A549 (cell line): ENCODE results near the gene AAGAB. TPM values are rescaled to one million over a fixed set of nuclear protein-coding genes. Genes with fewer than 3 reads are reported as not detected.
"Not testable (repeated sequence)": the region's sequence is repeated elsewhere in the genome, so short reads cannot be mapped to it uniquely, and the experiment has no call there.

Experiments used
- ATAC-seq, 2 experiments: fragments of 200-7000 bp in 1 of 2; fragments of >200 bp in 1 of 2; cut with Nextera tagmentation in 1 of 2; cut with Tn5 transposase in 1 of 2; 3 replicates each; pipeline versions ENCODE4 v1.8.0 to v1.9.1; 2018 to 2020; ENCODE audit warnings: mild to moderate bottlenecking in 1 of 2, moderate library complexity in 1 of 2
- CTCF ChIA-PET: fragments of 300-600 bp; sonication (Branson Sonifier 250); formaldehyde crosslinking; extraction: SDS; loops from one replicate; lab custom pipeline; 2021; ENCODE audit warnings: antibody characterized with exemption, inconsistent platforms; lab: Yijun Ruan, JAX
- POLR2A ChIA-PET: fragments of 350-600 bp; formaldehyde crosslinking; extraction: SDS; loops from one replicate; lab custom pipeline; 2021; ENCODE audit warnings: antibody characterized with exemption, inconsistent platforms; lab: Yijun Ruan, JAX
- DNase-seq, 2 experiments: peaks; one replicate each; pipeline versions ENCODE4 v3.0.0 to v3.0.0-alpha.2; 2011 to 2016; ENCODE audit warnings: low read depth in 1 of 2, low spot score in 1 of 2
- FAIRE-seq: peaks from 2 replicates; lab custom pipeline; 2011; peaks lifted over from hg19 to GRCh38; lab: Jason Lieb, UNC
- H3K27ac ChIP-seq, 2 experiments: fragments of >200 bp; sonication (Bioruptor Twin); formaldehyde crosslinking; 3 replicates each; pipeline ENCODE4 v1.5.1; 2016 to 2017
- H3K4me1 ChIP-seq: fragments of >200 bp; sonication (Bioruptor Twin); formaldehyde crosslinking; 3 replicates; pipeline ENCODE4 v1.6.1; 2016
- H3K4me2 ChIP-seq: fragments of >200 bp; sonication (Bioruptor Twin); formaldehyde crosslinking; 3 replicates; pipeline ENCODE4 v1.6.1; 2016
- H3K4me3 ChIP-seq: fragments of >200 bp; sonication (Bioruptor Twin); formaldehyde crosslinking; 3 replicates; pipeline ENCODE4 v1.5.1; 2016
- H3K9me3 ChIP-seq: fragments of >200 bp; sonication (Bioruptor Twin); formaldehyde crosslinking; 3 replicates; pipeline ENCODE4 v1.6.1; 2016
- CEBPB ChIP-seq, 2 experiments: fragments of >200 bp in 1 of 2; sonication (Bioruptor Twin) in 1 of 2; formaldehyde crosslinking in 1 of 2; IDR thresholded peaks; 2 replicates each; pipeline ENCODE4 v1.6.1; 2012 to 2016
- CTCF ChIP-seq: fragments of >200 bp; sonication (Bioruptor Twin); formaldehyde crosslinking; IDR thresholded peaks from 3 replicates; pipeline ENCODE4 v1.5.1; 2016
- GATA3 ChIP-seq: IDR thresholded peaks from 2 replicates; pipeline ENCODE4 v1.6.1; 2012; ENCODE audit warnings: borderline replicate concordance
- HDAC2 ChIP-seq: fragments of 200-600 bp; sonication (generic); IDR thresholded peaks from 2 replicates; pipeline ENCODE4 v1.6.1; 2016
- HEYL ChIP-seq: fragments of 250-450 bp; sonication (Bioruptor Pico); IDR thresholded peaks from 2 replicates; pipeline ENCODE4 v1.8.0; 2021; ENCODE audit warnings: mild to moderate bottlenecking, moderate library complexity
- JUN ChIP-seq, 2 experiments: fragments of >200 bp; sonication (Bioruptor Twin); formaldehyde crosslinking; IDR thresholded peaks; 2 replicates in 1 of 2; 3 replicates in 1 of 2; pipeline ENCODE4 v1.6.1; 2016 to 2017
- MYC ChIP-seq: IDR thresholded peaks from 2 replicates; pipeline ENCODE4 v1.6.1; 2012; ENCODE audit warnings: mild to moderate bottlenecking, inconsistent platforms, low read length, improper control_type of control experiment, borderline replicate concordance
- POLR2AphosphoS2 ChIP-seq: conservative IDR thresholded peaks from 2 replicates; pipeline ENCODE4 v1.6.1; 2012; ENCODE audit warnings: low read length, improper control_type of control experiment, inconsistent platforms
- RARB ChIP-seq: fragments of 250-450 bp; sonication (Bioruptor Pico); IDR thresholded peaks from 2 replicates; pipeline ENCODE4 v1.8.0; 2021; ENCODE audit warnings: mild to moderate bottlenecking, moderate library complexity
- REST ChIP-seq: fragments of 200-600 bp; sonication (generic); IDR thresholded peaks from 2 replicates; pipeline ENCODE4 v1.6.1; 2016; ENCODE audit warnings: antibody characterized with exemption, mild to moderate bottlenecking, moderate library complexity
- RNF2 ChIP-seq: fragments of 200-600 bp; sonication (generic); IDR thresholded peaks from 2 replicates; pipeline ENCODE4 v1.6.1; 2016; ENCODE audit warnings: low read depth, mild to moderate bottlenecking, antibody characterized with exemption, moderate library complexity, borderline replicate concordance
- TP53 ChIP-seq: fragments of 250-450 bp; sonication (Bioruptor Pico); IDR thresholded peaks from 2 replicates; pipeline ENCODE4 v1.5.0; 2021; ENCODE audit warnings: mild to moderate bottlenecking, moderate library complexity
- WGBS: methylation state at CpG from one replicate; pipeline ENCODE4 v1.1.6; 2017; ENCODE audit errors: missing lambda C conversion rate; 5-methylcytosine and 5-hydroxymethylcytosine counted together
- polyA plus RNA-seq, 4 experiments: library from polyadenylated mRNA; depleted of rRNA in 3 of 4; stranded (reverse); fragments of >200 nt; fragmentation: RNase III in 1 of 4; extraction: RNeasy Plus Mini Kit Qiagen cat#74134 plus additional on column Dnase treatment in 1 of 4; gene quantifications; 2 replicates in 3 of 4; 3 replicates in 1 of 4; pipeline ENCODE4 v1.2.3, GENCODE V29; 2011 to 2017
- TF ChIP-seq, protein P1 (sequence below): fragments of >200 bp; sonication (Bioruptor Twin); formaldehyde crosslinking; IDR thresholded peaks from 2 replicates; pipeline ENCODE4 v1.6.1; 2016

Gene AAGAB
- polyA plus RNA-seq, 2 of the 4 experiments (the other 2 are of a cell fraction), result 68.9 to 107 TPM

- CTCF ChIA-PET, result interaction anchor here (1.1 to 4.8 kb wide), 2 partner anchors 14 to 211 kb away, joined by 4 to 18 read pairs; no protein-coding TSS in a partner anchor
- DNase-seq (no peak), FAIRE-seq (no peak), ATAC-seq (no peak)
- TF ChIP-seq MYC, result no peak
- no peak for TF ChIP-seq REST
- POLR2A ChIA-PET, result no interaction called here
- Histone ChIP-seq H3K27ac (peak overlapping the region in 1 of 2 experiments; percentile 71; a peak in 3 of 6 replicates), H3K4me1 (peaks cover 82% of the 10 kb centered on the region), H3K9me3 (no peaks in the 10 kb centered on the region), H3K4me3 (no peak overlapping the region), H3K4me2 (no peak overlapping the region)
- WGBS, result 93% methylated on average over 3 of the region's 3 CpGs
Observed at GRCh38 chr15:67156834-67157233, 97.6 kb downstream of the AAGAB start.

DNA sequence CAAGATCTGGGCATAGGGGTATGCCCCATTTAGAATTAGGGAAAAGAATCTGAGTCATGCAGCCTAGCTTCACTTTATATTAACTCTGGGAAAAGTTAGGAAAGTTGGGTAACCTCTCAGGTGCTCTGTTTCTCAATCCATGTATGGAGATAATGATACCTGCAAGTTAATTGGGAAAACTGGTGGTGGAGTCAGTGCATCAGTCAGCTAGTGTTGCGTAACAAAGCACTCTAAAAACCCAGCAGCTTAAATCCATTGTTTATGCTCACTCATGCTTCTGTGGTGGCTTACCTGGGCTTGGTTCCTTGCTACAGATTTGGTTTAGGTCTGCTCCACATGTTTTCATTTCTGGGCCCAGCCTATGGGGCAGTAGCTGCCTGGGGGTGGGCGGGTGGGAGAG, 98.0 kb downstream of the AAGAB start:
- FAIRE-seq, result no peak
- POLR2A ChIA-PET, result no interaction called here
- 95% methylated on average over 1 of the region's 2 CpGs for WGBS
- CTCF ChIA-PET, result interaction anchor here (0.8 to 4.8 kb wide), 5 partner anchors 9 to 210 kb away, joined by 3 to 18 read pairs (median 5); no protein-coding TSS in a partner anchor
- ATAC-seq, result no peak
- TF ChIP-seq GATA3, result no peak
- no peak for TF ChIP-seq HDAC2
- TF ChIP-seq CEBPB (IDR thresholded peaks at IDR 0.05), result peak in 1 of 2 experiments; percentile 81; a peak in 3 of 4 replicates
- no peak for TF ChIP-seq RARB (CRISPR knock-in tag)
- no peak for DNase-seq
- peaks cover 82% of the 10 kb centered on the region for H3K4me1 ChIP-seq
- peak overlapping the region in 1 of 2 experiments; percentile 71; a peak in 3 of 6 replicates for H3K27ac ChIP-seq
- no peak overlapping the region for H3K4me3 ChIP-seq
- H3K9me3 ChIP-seq, result no peaks in the 10 kb centered on the region
- no peak overlapping the region for H3K4me2 ChIP-seq

- TF ChIP-seq HDAC2 (no peak), RNF2 (no peak), TP53 (CRISPR knock-in tag) (peak; percentile 51; the same call in 1 of the 2 replicates), HEYL (no peak), POLR2AphosphoS2 (no peak), CTCF (no peak), GATA3 (no peak)
- TF ChIP-seq, protein P1, sequence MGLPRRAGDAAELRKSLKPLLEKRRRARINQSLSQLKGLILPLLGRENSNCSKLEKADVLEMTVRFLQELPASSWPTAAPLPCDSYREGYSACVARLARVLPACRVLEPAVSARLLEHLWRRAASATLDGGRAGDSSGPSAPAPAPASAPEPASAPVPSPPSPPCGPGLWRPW, result no peak
- Histone ChIP-seq H3K4me1 (peaks cover 78% of the 10 kb centered on the region), H3K9me3 (no peaks in the 10 kb centered on the region), H3K27ac (peak overlapping the region; percentile 59 to 84; a peak in 5 of 6 replicates), H3K4me3 (no peak overlapping the region), H3K4me2 (no peak overlapping the region)
- ATAC-seq (no peak), DNase-seq (no peak), FAIRE-seq (no peak)
- POLR2A ChIA-PET, result interaction anchor here (0.6 to 1.1 kb wide), 2 partner anchors 24 to 88 kb away, joined by 3 read pairs; partner anchors contain the start of gene SMAD3
- CTCF ChIA-PET, result interaction anchor here (0.8 to 4.8 kb wide), 6 partner anchors 11 to 208 kb away, joined by 3 to 18 read pairs (median 4); no protein-coding TSS in a partner anchor
Observed at GRCh38 chr15:67154249-67154648, 100.2 kb downstream of the AAGAB start.

- CTCF ChIA-PET, result interaction anchor here (1.7 kb wide), 1 partner anchor 206 kb away, joined by 6 read pairs; no protein-coding TSS in a partner anchor
- ATAC-seq, H3K9me3 ChIP-seq, H3K4me3 ChIP-seq, POLR2A ChIA-PET, FAIRE-seq, DNase-seq: not testable (repeated sequence)
- Histone ChIP-seq H3K27ac (peak overlapping the region; percentile 59 to 84), H3K4me1 (peaks cover 78% of the 10 kb centered on the region), H3K4me2 (peak overlapping the region; percentile 80)
- TF ChIP-seq JUN (IDR thresholded peaks at IDR 0.05), result peak in 1 of 2 experiments; percentile 37; a peak in 1 of 5 replicates
- 83% methylated on average over 6 of the region's 6 CpGs for WGBS
Observed at GRCh38 chr15:67153044-67153443, 101.4 kb downstream of the AAGAB start.
